Endothelial cell of umbilical vein (primary cell): ENCODE measurements around the gene THEMIS. TPM values are rescaled to one million over a fixed set of nuclear protein-coding genes. Genes with fewer than 3 reads are reported as not detected.

ENCODE experiments used
- BruUV-seq: library from RNA; stranded (reverse); fragments of 400-500 nt; replicated peaks from 2 replicates; lab custom pipeline; 2021; lab: Mats Ljungman, UMichigan
- CTCF ChIA-PET: fragments of 300-600, 350-600 bp; sonication (Branson Sonifier 250); formaldehyde crosslinking; loops from one replicate; lab custom pipeline; 2021; ENCODE audit warnings: antibody characterized with exemption, inconsistent platforms; lab: Charles Lee
- POLR2A ChIA-PET: fragments of 300-600, 350-600 bp; sonication (Branson Sonifier 250); formaldehyde crosslinking; loops from one replicate; lab custom pipeline; 2021; ENCODE audit warnings: antibody characterized with exemption, inconsistent platforms; lab: Charles Lee
- DNase-seq: peaks from one replicate; pipeline ENCODE4 v3.0.0-alpha.2; 2011; ENCODE audit warnings: low read depth, low spot score
- FAIRE-seq: peaks from 2 replicates; lab custom pipeline; 2011; peaks lifted over from hg19 to GRCh38; lab: Jason Lieb, UNC
- H2AFZ ChIP-seq: 2 replicates; pipeline ENCODE4 v1.6.0; 2012; ENCODE audit warnings: low read depth, low read length, control low read depth, inconsistent platforms
- H3K27ac ChIP-seq: 2 replicates; pipeline ENCODE4 v1.5.1; 2011; ENCODE audit warnings: low read depth, mild to moderate bottlenecking, control low read depth, low read length, moderate library complexity; ENCODE audit not compliant: insufficient read depth
- H3K27me3 ChIP-seq, 2 experiments: 2 replicates each; pipeline versions ENCODE4 v1.6.0 to v1.6.1; 2011; ENCODE audit warnings: low read length in 2 of 2, mixed read lengths in 1 of 2; ENCODE audit not compliant: control insufficient read depth in 2 of 2, insufficient read depth in 2 of 2
- H3K36me3 ChIP-seq, 2 experiments: 2 replicates in 1 of 2; 3 replicates in 1 of 2; pipeline ENCODE4 v1.5.1; 2011; ENCODE audit warnings: low read length in 2 of 2, mild to moderate bottlenecking in 1 of 2, moderate library complexity in 1 of 2; ENCODE audit not compliant: control insufficient read depth in 2 of 2, insufficient read depth in 2 of 2; ENCODE audit errors: extremely low read depth in 1 of 2
- H3K4me1 ChIP-seq: 3 replicates; pipeline ENCODE4 v1.5.1; 2011; ENCODE audit warnings: mild to moderate bottlenecking, low read length; ENCODE audit not compliant: control insufficient read depth, insufficient read depth; ENCODE audit errors: extremely low read depth
- H3K4me2 ChIP-seq: 2 replicates; pipeline ENCODE4 v1.6.1; 2011; ENCODE audit warnings: low read length, control low read depth, mixed read lengths; ENCODE audit not compliant: insufficient read depth
- H3K4me3 ChIP-seq, 3 experiments: fragments of 200-600 bp in 1 of 3; sonication (generic), shearing (Covaris generic) in 1 of 3; replicated peaks in 1 of 3; 2 replicates each; pipeline ENCODE4 v1.5.1; 2011 to 2016; ENCODE audit warnings: control low read depth in 3 of 3, low read length in 3 of 3, mild to moderate bottlenecking in 2 of 3, inconsistent platforms in 1 of 3, low read depth in 1 of 3, moderate library complexity in 1 of 3; ENCODE audit not compliant: insufficient read depth in 1 of 3
- H3K79me2 ChIP-seq: 2 replicates; pipeline ENCODE4 v1.6.0; 2012; ENCODE audit warnings: low read length, inconsistent platforms; ENCODE audit not compliant: control insufficient read depth, insufficient read depth
- H3K9ac ChIP-seq: replicated peaks from 2 replicates; pipeline ENCODE3; 2011; ENCODE audit warnings: low read length, control low read depth; ENCODE audit not compliant: insufficient read depth; ENCODE audit errors: extremely low read depth
- H3K9me1 ChIP-seq: replicated peaks from 3 replicates; pipeline ENCODE4 v1.6.0; 2011; ENCODE audit warnings: mild to moderate bottlenecking, low read length; ENCODE audit not compliant: control insufficient read depth, insufficient read depth; ENCODE audit errors: extremely low read depth
- H3K9me3 ChIP-seq: replicated peaks from 2 replicates; pipeline ENCODE4 v1.5.1; 2012; ENCODE audit warnings: low read length, inconsistent platforms; ENCODE audit not compliant: control insufficient read depth, insufficient read depth
- H4K20me1 ChIP-seq: replicated peaks from 2 replicates; pipeline ENCODE3; 2011; ENCODE audit warnings: mild to moderate bottlenecking, low read length; ENCODE audit not compliant: control insufficient read depth, insufficient read depth; ENCODE audit errors: extremely low read depth
- EZH2 ChIP-seq: IDR thresholded peaks from 2 replicates; pipeline ENCODE4 v1.6.1; 2012; ENCODE audit warnings: borderline replicate concordance, low read depth, mild to moderate bottlenecking, moderate library complexity, low read length, inconsistent platforms; ENCODE audit not compliant: severe bottlenecking
- FOS ChIP-seq: IDR thresholded peaks from 2 replicates; pipeline ENCODE4 v1.6.1; 2011; ENCODE audit warnings: mild to moderate bottlenecking, low read length, moderate library complexity, borderline replicate concordance; ENCODE audit not compliant: insufficient read depth
- GATA2 ChIP-seq: IDR thresholded peaks from 2 replicates; pipeline ENCODE4 v1.7.0; 2011; ENCODE audit warnings: low read depth, mild to moderate bottlenecking, moderate library complexity, mixed read lengths, low read length; ENCODE audit not compliant: insufficient read length, insufficient read depth
- JUN ChIP-seq: IDR thresholded peaks from 2 replicates; pipeline ENCODE4 v1.6.1; 2011; ENCODE audit warnings: borderline replicate concordance, low read depth; ENCODE audit not compliant: insufficient read length, insufficient read depth
- MYC ChIP-seq: IDR thresholded peaks from one replicate; pipeline ENCODE4 v1.6.1; 2011; ENCODE audit warnings: mild to moderate bottlenecking, low read depth, low read length
- POLR2A ChIP-seq: IDR thresholded peaks from 2 replicates; pipeline ENCODE4 v1.6.1; 2012; ENCODE audit warnings: low read depth, mild to moderate bottlenecking, control low read depth, low read length
- POLR2AphosphoS5 ChIP-seq: IDR thresholded peaks from 2 replicates; pipeline ENCODE4 v1.6.1; 2012; ENCODE audit warnings: low read depth, mild to moderate bottlenecking, control low read depth, low read length, moderate library complexity; ENCODE audit not compliant: insufficient read depth
- dilution Hi-C: fragments of 300-500 bp; cut with MboI; formaldehyde crosslinking; loops from one replicate; pipeline ENCODE4 v1.15.0; 2019; ENCODE audit warnings: low sequenced_read_pairs; ENCODE audit not compliant: extremely low pct_ligation_motif_present
- intact Hi-C: fragments of 100-400 bp; cut with micrococcal nuclease; formaldehyde crosslinking; loops from one replicate; pipeline ENCODE4 v1.10.0; 2022
- polyA plus RNA-seq, 4 experiments: library from polyadenylated mRNA; depleted of rRNA in 3 of 4; stranded (reverse) in 3 of 4; unstranded in 1 of 4; fragments of >200 nt; gene quantifications; 2 replicates each; pipeline versions ENCODE4 v1.2.1 to v1.2.3, GENCODE V29; 2011 to 2012; ENCODE audit warnings: missing spikeins in 1 of 4
- total RNA-seq: library from RNA; stranded (reverse); gene quantifications from 2 replicates; pipeline ENCODE4 v1.2.3, GENCODE V29; 2021
- TF ChIP-seq, protein P1 (sequence below), 2 donors: IDR thresholded peaks; 1 replicate in 1 of 2; 2 replicates in 1 of 2; pipeline ENCODE4 v1.5.1; 2011; ENCODE audit warnings: low read length in 2 of 2, mild to moderate bottlenecking in 2 of 2, moderate library complexity in 2 of 2, control low read depth in 1 of 2, inconsistent platforms in 1 of 2, low read depth in 1 of 2; ENCODE audit not compliant: insufficient read depth in 1 of 2; ENCODE audit errors: extremely low read depth in 1 of 2
- TF ChIP-seq, protein P2 (sequence below): IDR thresholded peaks from 2 replicates; pipeline ENCODE4 v1.6.1; 2011; ENCODE audit not compliant: insufficient read depth, insufficient read length

Gene THEMIS
- total and polyA plus RNA-seq, 2 donors (not counting 3 experiments of a cell fraction or from before 2014, with no cell fraction given) = not detected

DNA sequence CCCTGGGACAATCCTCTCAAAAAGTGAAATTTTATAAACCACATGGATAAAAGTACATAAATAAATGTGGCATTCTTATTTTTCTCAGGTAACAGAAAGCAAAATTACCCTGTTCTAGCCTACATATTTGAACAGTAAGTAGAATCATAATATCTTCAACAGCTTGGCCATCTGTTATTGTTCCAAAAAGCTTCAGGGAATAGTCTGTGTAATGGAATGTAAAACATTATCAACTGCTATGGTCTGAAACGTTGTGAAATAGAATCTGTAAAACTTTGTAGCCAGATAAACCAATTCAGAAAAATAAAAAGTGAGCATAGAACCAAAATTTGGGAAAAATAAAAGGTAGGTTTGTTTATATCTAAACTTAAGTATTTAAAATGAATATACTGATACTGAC lies 114.7 kb downstream of the THEMIS start:
- no peaks in the 10 kb centered on the region for H4K20me1 ChIP-seq
- CTCF ChIA-PET = no interaction called here
- no peak overlapping the region for H3K4me2 ChIP-seq
- no peak overlapping the region for H3K9ac ChIP-seq
- intact Hi-C loops = no loop called here
- no peaks in the 10 kb centered on the region for H3K9me1 ChIP-seq
- no peaks in the 10 kb centered on the region for H3K36me3 ChIP-seq
- dilution Hi-C loops = no loop called here
- H3K4me3 ChIP-seq = no peak overlapping the region
- DNase-seq = no peak
- H3K27me3 ChIP-seq = peaks cover 0 to 3% of the 10 kb centered on the region in 2 experiments
- no peaks in the 10 kb centered on the region for H3K9me3 ChIP-seq
- FAIRE-seq = no peak
- no peak overlapping the region for H2AFZ ChIP-seq
- no peaks in the 10 kb centered on the region for H3K79me2 ChIP-seq
- no TSS peak for BruUV-seq
- no peaks in the 10 kb centered on the region for H3K4me1 ChIP-seq
- TF ChIP-seq MYC (no peak), POLR2A (no peak), FOS (no peak), GATA2 (no peak), POLR2AphosphoS5 (no peak), EZH2 (no peak), JUN (no peak)
- TF ChIP-seq, protein P1, sequence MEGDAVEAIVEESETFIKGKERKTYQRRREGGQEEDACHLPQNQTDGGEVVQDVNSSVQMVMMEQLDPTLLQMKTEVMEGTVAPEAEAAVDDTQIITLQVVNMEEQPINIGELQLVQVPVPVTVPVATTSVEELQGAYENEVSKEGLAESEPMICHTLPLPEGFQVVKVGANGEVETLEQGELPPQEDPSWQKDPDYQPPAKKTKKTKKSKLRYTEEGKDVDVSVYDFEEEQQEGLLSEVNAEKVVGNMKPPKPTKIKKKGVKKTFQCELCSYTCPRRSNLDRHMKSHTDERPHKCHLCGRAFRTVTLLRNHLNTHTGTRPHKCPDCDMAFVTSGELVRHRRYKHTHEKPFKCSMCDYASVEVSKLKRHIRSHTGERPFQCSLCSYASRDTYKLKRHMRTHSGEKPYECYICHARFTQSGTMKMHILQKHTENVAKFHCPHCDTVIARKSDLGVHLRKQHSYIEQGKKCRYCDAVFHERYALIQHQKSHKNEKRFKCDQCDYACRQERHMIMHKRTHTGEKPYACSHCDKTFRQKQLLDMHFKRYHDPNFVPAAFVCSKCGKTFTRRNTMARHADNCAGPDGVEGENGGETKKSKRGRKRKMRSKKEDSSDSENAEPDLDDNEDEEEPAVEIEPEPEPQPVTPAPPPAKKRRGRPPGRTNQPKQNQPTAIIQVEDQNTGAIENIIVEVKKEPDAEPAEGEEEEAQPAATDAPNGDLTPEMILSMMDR (IDR thresholded peaks at IDR 0.05; ENCODE audit: extremely low read depth in 1 of 2, insufficient read depth in 1 of 2, low read depth in 1 of 2, low read length in 2 of 2) = no peak
- TF ChIP-seq, protein P2, sequence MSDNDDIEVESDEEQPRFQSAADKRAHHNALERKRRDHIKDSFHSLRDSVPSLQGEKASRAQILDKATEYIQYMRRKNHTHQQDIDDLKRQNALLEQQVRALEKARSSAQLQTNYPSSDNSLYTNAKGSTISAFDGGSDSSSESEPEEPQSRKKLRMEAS = no peak
- H3K27ac ChIP-seq = no peak overlapping the region
- POLR2A ChIA-PET = no interaction called here
